ENCODE data around the gene CFHR5. TPM values are rescaled to one million over a fixed set of nuclear protein-coding genes. Genes with fewer than 3 reads are reported as not detected.

The CFHR5 gene
- total RNA-seq, 5 donors from 2014 or later (not counting 1 experiment from before 2014, with no cell fraction given): not detected

Other genes with a start within 250 kb of the CFHR5 start
- not detected for gene CFHR3, start 202.7 kb upstream of the CFHR5 start, total RNA-seq
- gene CFHR1, start 157.8 kb upstream of the CFHR5 start, total RNA-seq: 1 to 10 TPM in 1 of 5 donors, under 1 TPM in 1, not detected in 3; 0.41 to 1.3 TPM
- not detected for gene CFHR4, start 89.5 kb upstream of the CFHR5 start, total RNA-seq
- gene CFHR2, start 33.8 kb upstream of the CFHR5 start, total RNA-seq: not detected
- not detected for gene F13B, start 89.7 kb downstream of the CFHR5 start, total RNA-seq
- gene ASPM, start 169.1 kb downstream of the CFHR5 start, total RNA-seq: under 1 TPM; 0.41 to 0.93 (median 0.44) TPM
- 1 to 10 TPM; 8.3 to 9.9 (median 8.6) TPM for gene ZBTB41, start 223.7 kb downstream of the CFHR5 start, total RNA-seq

All from T-cell (primary cell).